ENCODE data around the gene ATP6V0E2.

The ATP6V0E2 gene

DNA sequence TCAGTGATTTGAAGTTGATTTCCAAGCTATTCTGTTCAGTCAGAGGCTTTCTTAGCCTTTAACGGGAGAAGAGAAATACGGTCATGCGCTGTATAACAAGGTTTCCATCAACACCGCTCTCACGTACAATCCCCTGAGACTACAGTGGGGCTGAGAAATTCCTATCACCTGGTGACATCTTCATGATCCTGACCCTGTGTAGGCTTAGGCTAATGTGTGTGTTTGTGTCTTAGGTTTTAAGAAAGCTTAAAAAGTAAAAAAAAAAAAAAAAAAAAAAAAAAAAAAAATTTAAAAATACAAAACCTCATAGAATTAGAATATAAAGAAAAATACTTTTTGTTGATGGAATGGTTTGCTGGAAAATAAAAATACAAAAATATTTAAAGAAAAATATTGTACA, 33.8 kb upstream of the ATP6V0E2 start:
- TF ChIP-seq, protein P1, sequence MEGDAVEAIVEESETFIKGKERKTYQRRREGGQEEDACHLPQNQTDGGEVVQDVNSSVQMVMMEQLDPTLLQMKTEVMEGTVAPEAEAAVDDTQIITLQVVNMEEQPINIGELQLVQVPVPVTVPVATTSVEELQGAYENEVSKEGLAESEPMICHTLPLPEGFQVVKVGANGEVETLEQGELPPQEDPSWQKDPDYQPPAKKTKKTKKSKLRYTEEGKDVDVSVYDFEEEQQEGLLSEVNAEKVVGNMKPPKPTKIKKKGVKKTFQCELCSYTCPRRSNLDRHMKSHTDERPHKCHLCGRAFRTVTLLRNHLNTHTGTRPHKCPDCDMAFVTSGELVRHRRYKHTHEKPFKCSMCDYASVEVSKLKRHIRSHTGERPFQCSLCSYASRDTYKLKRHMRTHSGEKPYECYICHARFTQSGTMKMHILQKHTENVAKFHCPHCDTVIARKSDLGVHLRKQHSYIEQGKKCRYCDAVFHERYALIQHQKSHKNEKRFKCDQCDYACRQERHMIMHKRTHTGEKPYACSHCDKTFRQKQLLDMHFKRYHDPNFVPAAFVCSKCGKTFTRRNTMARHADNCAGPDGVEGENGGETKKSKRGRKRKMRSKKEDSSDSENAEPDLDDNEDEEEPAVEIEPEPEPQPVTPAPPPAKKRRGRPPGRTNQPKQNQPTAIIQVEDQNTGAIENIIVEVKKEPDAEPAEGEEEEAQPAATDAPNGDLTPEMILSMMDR (conservative IDR thresholded peaks at IDR 0.05; ENCODE audit: low read depth, low read length), result no peak
- no peak overlapping the region for H3K4me3 ChIP-seq (ENCODE audit: low read depth, low read length)
- no peak for DNase-seq (ENCODE audit: low read depth)

DNA sequence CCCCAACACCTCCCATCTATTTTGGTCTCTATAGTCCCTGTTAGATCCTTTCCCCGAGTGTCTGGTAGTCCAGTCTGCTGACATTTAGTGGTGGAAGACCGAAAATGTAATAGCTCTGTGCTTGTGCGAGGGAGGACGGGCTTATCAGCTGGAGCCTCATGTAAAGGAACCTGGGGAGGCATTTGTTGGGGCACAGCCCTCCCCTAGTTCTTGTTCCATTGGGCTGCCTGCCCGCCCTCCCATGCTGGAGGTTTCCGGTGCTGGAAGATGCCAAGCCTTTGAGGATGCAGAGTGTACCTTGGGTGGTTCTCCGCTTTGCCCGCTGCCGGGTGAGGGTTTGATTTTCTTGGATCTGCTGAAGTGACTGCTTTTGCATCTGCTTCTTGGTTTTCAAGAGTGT, 30.2 kb upstream of the ATP6V0E2 start:
- TF ChIP-seq, protein P1 (conservative IDR thresholded peaks at IDR 0.05; ENCODE audit: low read depth, low read length), result no peak
- no peak overlapping the region for H3K4me3 ChIP-seq (ENCODE audit: low read depth, low read length)

DNA sequence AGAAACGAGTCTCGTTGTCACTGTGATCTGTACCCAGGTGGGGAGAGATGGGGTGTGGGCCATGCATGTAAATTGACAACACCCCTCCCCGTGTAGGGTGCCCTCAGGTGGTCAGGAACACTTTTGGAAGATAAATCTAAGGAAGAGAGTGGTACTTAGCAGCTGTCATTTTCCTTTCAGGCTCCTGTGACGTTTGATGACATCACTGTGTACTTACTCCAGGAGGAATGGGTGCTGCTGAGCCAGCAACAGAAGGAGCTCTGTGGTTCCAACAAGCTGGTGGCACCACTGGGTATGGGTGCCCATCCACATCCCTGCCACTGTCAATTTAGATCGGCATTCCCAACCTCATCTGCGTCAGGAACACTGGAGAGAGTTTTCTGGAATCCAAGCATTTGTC, 29.3 kb upstream of the ATP6V0E2 start:
- no peak for DNase-seq (ENCODE audit: low read depth)
- TF ChIP-seq, protein P1 (conservative IDR thresholded peaks at IDR 0.05; ENCODE audit: low read depth, low read length), result no peak
- H3K4me3 ChIP-seq (ENCODE audit: low read depth, low read length), result no peak overlapping the region

More for the DNA sequence above, 30.2 kb upstream of the ATP6V0E2 start:
- DNase-seq (ENCODE audit: low read depth), result no peak

DNA sequence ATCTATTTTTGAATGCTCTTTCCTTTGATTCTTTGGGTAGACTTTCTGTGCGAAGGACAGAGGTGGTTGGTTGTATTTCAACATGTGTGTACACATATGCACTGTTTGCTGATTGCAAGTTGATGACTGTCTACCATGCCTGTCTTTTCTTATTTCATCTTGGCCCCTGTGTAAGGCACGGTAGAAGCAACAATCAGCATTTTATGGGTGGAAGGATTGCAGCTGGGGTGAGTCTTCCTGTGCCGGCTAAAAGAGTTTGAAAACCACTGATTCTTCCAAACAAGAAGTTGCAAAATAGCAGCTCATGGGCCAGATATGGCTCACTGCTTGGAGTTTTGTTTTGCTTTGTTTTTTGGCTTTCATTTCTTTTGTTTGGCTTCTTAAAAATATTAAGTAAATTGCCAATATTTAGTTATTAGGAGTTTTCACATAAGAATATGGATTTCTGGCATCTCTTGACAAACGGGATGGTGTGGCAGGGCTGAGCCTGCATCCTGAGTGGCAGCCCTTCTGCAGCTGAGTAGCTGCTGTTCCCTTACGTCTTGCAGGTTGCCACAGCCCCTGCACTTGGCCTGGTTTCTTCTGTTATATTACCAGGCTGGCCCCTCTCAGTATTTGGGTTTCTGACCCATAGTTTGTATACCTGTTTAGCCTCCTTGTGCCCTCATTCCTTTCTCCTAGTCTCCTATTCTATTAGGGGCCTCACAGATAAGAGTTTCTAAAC, 28.4 kb upstream of the ATP6V0E2 start:
- H3K4me3 ChIP-seq (ENCODE audit: low read depth, low read length), result no peak overlapping the region
- no peak for DNase-seq (ENCODE audit: low read depth)
- TF ChIP-seq, protein P1 (conservative IDR thresholded peaks at IDR 0.05; ENCODE audit: low read depth, low read length), result no peak

DNA sequence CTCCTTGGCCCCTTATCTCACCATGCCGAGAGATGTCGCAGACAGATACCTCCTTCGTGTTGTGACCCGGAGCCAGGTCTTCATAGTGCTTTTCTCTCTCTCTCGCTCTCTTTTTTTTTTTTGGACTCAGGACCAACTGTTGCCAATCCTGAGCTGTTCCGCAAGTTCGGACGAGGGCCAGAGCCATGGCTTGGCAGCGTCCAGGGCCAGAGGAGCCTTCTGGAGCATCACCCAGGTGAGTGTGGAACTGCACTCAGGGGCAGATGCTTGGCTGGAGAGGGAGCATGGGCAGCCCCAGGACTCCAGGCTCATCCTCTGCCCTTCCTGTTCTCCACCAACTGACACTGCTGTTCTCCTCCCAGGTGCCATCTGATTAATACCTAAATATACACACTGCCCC, 27.7 kb upstream of the ATP6V0E2 start:
- DNase-seq (ENCODE audit: low read depth), result no peak
- H3K4me3 ChIP-seq (ENCODE audit: low read depth, low read length), result no peak overlapping the region

DNA sequence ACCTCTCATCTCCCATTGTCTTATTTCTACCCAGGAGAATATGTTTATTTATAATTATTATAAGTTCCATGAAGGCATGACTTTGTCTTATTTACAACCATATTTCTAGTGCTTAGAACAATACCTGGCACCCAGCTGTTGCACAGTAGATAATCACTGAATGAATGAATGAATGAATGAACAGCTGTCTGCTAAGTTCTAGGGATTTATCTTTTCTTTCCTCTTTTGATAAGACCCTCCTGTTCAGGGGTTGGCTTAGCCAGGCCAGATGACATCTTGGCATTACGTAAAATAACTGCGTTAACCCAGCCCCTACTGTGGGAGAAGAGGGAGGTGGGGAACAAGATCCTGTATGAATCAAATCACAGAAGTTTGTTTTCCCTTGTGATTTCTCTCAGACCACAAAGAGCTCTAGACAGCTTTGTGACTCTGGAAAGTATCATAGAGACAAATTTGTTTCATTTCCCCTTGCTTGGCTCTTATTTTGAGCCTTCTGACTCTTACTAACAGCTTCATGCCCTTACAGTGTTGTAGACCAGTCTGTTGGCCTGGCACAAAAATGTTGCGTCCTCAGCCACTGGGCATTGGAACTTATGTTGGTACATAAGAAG, 27.2 kb upstream of the ATP6V0E2 start:
- no peak for DNase-seq (ENCODE audit: low read depth)
- H3K4me3 ChIP-seq (ENCODE audit: low read depth, low read length), result no peak overlapping the region
- TF ChIP-seq, protein P1 (conservative IDR thresholded peaks at IDR 0.05; ENCODE audit: low read depth, low read length), result no peak

More for the DNA sequence above, 27.7 kb upstream of the ATP6V0E2 start:
- TF ChIP-seq, protein P1 (conservative IDR thresholded peaks at IDR 0.05; ENCODE audit: low read depth, low read length), result no peak

DNA sequence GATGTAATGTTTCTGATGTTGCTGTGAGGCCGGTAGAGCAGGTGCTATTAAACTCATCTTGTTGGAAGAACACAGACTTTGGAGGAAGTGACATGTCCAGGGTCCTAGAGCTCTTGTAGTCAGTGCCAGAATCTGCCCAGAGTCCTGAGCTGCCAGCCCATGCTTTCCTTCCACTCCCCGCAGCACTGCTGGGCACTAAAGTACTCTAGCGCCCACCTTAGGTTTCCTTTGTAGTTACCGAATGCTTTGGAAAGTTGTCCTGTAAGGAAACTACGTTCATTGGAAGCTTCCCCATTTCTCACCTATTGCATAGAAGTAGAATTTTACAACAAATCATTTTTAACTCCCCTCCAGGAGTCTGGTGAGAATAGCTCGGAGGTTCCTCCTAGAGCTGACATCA, 24.6 kb upstream of the ATP6V0E2 start:
- DNase-seq (ENCODE audit: low read depth), result no peak
- H3K4me3 ChIP-seq (ENCODE audit: low read depth, low read length), result no peak overlapping the region
- TF ChIP-seq, protein P1 (conservative IDR thresholded peaks at IDR 0.05; ENCODE audit: low read depth, low read length), result no peak
